Naive thymus-derived CD4-positive, alpha-beta T cell (primary cell): Measurements from ENCODE around the gene TRMT112. TPM values are rescaled to one million over a fixed set of nuclear protein-coding genes. Genes with fewer than 3 reads are reported as not detected.
A peak's percentile ranks its signal among the peaks of the same experiment; 100 is the strongest.

Experiments
- ATAC-seq: fragments of 150-1000 bp; cut with Tn5 transposase; 2 replicates; pipeline ENCODE4 v1.10.0; 2021; ENCODE audit warnings: mild to moderate bottlenecking, moderate library complexity
- CTCF ChIA-PET: fragments of 350-600 bp; sonication (Branson Sonifier 250); formaldehyde crosslinking; loops from one replicate; lab custom pipeline; 2021; ENCODE audit warnings: antibody characterized with exemption; lab: Charles Lee
- POLR2A ChIA-PET: fragments of 350-600 bp; sonication (Branson Sonifier 250); formaldehyde crosslinking; loops from one replicate; lab custom pipeline; 2021; ENCODE audit warnings: antibody characterized with exemption, inconsistent platforms; lab: Charles Lee
- DNase-seq, 9 donors: peaks; one replicate each; pipeline versions ENCODE4 v3.0.0 to v3.0.0-alpha.2; 2020 to 2022; ENCODE audit warnings: mixed read lengths in 1 of 9
- H3K27ac ChIP-seq: one replicate; pipeline ENCODE4 v1.7.0; 2013; ENCODE audit warnings: mild to moderate bottlenecking, low read depth, low read length, moderate library complexity
- H3K27me3 ChIP-seq, 2 donors: one replicate each; pipeline ENCODE4 v1.7.0; 2013; ENCODE audit warnings: low read length in 2 of 2, mild to moderate bottlenecking in 2 of 2, moderate library complexity in 2 of 2; ENCODE audit not compliant: control insufficient read depth in 2 of 2, insufficient read depth in 2 of 2
- H3K36me3 ChIP-seq, 3 experiments: 1 replicate in 2 of 3; 2 replicates in 1 of 3; pipeline ENCODE4 v1.7.0; 2013; ENCODE audit warnings: low read length in 3 of 3, mild to moderate bottlenecking in 3 of 3, moderate library complexity in 1 of 3; ENCODE audit not compliant: insufficient read depth in 3 of 3, control insufficient read depth in 2 of 3
- H3K4me1 ChIP-seq, 2 donors: one replicate each; pipeline ENCODE4 v1.7.0; 2013; ENCODE audit warnings: low read length in 2 of 2, mild to moderate bottlenecking in 2 of 2, moderate library complexity in 1 of 2; ENCODE audit not compliant: control insufficient read depth in 2 of 2, insufficient read depth in 2 of 2
- H3K4me3 ChIP-seq: 2 replicates; pipeline ENCODE4 v1.7.0; 2013; ENCODE audit warnings: mild to moderate bottlenecking, low read length
- H3K9me3 ChIP-seq, 3 experiments: 1 replicate in 2 of 3; 2 replicates in 1 of 3; pipeline ENCODE4 v1.7.0; 2013; ENCODE audit warnings: low read length in 3 of 3; ENCODE audit not compliant: control insufficient read depth in 2 of 3
- H3K27ac Mint-ChIP-seq, 9 donors: one replicate each; pipeline ENCODE4 v1.8.0; 2020 to 2022; ENCODE audit warnings: mixed read lengths in 9 of 9, mild to moderate bottlenecking in 8 of 9, moderate library complexity in 5 of 9, inconsistent platforms in 2 of 9
- H3K27me3 Mint-ChIP-seq, 5 donors: one replicate each; pipeline ENCODE4 v1.8.0; 2021 to 2022; ENCODE audit warnings: mixed read lengths in 5 of 5, mild to moderate bottlenecking in 1 of 5
- H3K36me3 Mint-ChIP-seq, 5 donors: one replicate each; pipeline ENCODE4 v1.8.0; 2020 to 2022; ENCODE audit warnings: mixed read lengths in 5 of 5, mild to moderate bottlenecking in 3 of 5, inconsistent platforms in 1 of 5
- H3K4me1 Mint-ChIP-seq, 7 donors: one replicate each; pipeline ENCODE4 v1.8.0; 2020 to 2022; ENCODE audit warnings: mixed read lengths in 7 of 7, mild to moderate bottlenecking in 3 of 7, inconsistent platforms in 1 of 7
- H3K4me3 Mint-ChIP-seq, 10 donors: one replicate each; pipeline ENCODE4 v1.8.0; 2020 to 2022; ENCODE audit warnings: mild to moderate bottlenecking in 10 of 10, mixed read lengths in 10 of 10, moderate library complexity in 6 of 10, inconsistent platforms in 2 of 10
- H3K9me3 Mint-ChIP-seq, 11 donors: one replicate each; pipeline ENCODE4 v1.8.0; 2020 to 2022; ENCODE audit warnings: mixed read lengths in 11 of 11, mild to moderate bottlenecking in 4 of 11, inconsistent platforms in 1 of 11, moderate library complexity in 1 of 11
- intact Hi-C, 2 donors: fragments of 100-400 bp; cut with micrococcal nuclease; formaldehyde crosslinking; loops; one replicate each; pipeline ENCODE4 v1.15.1; 2023
- polyA plus RNA-seq, 2 donors: library from polyadenylated mRNA; unstranded; fragments of 300-500 nt; fragmentation: Illumina TruSeq; gene quantifications; one replicate each; pipeline ENCODE4 v1.2.3, GENCODE V29; 2021
- total RNA-seq, 6 experiments: library from RNA in 5 of 6; stranded (reverse) in 5 of 6; gene quantifications; 1 replicate in 5 of 6; 2 replicates in 1 of 6; pipeline ENCODE4 v1.2.3 and lab custom pipeline; 2021 to 2026

Gene TRMT112
- total and polyA plus RNA-seq, 7 experiments from 2014 or later: 90.9 to 613 (median 166) TPM

GRCh38 chr11:64284962-64285884 lies 32.1 kb downstream of the TRMT112 start, which contains the start of gene GPR137:
TSS of gene GPR137 (plus strand) at chr11:64285848. CDS start at chr11:64286525, 677 bp downstream.
- Mint-ChIP-seq H3K36me3 (peaks cover 0 to 8% (median 0%) of the 10 kb centered on the region in 5 donors), H3K4me1 (peaks cover 8 to 25% (median 18%) of the 10 kb centered on the region in 7 donors), H3K4me3 (peak within 1 kb of the TSS; percentile 84 to 93 (median 89)), H3K27me3 (peaks cover 0 to 2% (median 0%) of the 10 kb centered on the region in 5 donors), H3K27ac (peak within 1 kb of the TSS; percentile 81 to 98 (median 95)), H3K9me3 (no peaks in the 10 kb centered on the region)
- H3K9me3 ChIP-seq: no peaks in the 10 kb centered on the region
- DNase-seq (peak; percentile 91 to 100 (median 96)), ATAC-seq (peak; percentile 81)
- ChIA-PET POLR2A (interaction anchor here (0.5 to 7.1 kb wide), 17 partner anchors 8 to 1444 kb away, joined by 3 to 104 read pairs (median 5); partner anchors contain the start of genes CATSPERZ, FERMT3, PPP1R14B and PRDX5), CTCF (interaction anchor here (1.2 to 2.0 kb wide), 5 partner anchors 14 to 81 kb away, joined by 3 to 15 read pairs (median 4); partner anchors contain the start of gene PRDX5)
- H3K27me3 ChIP-seq: peaks cover 0 to under 1% of the 10 kb centered on the region in 2 donors
- peak within 1 kb of the TSS; percentile 100 for H3K4me3 ChIP-seq
- peak within 1 kb of the TSS; percentile 99 for H3K27ac ChIP-seq
- intact Hi-C loops: loop anchor here (1.0 to 5.0 kb wide), 15 partner anchors 15 to 100 kb away; partner anchors contain the start of genes ESRRA (in 2 of the 2), FKBP2 (in 2 of the 2), DNAJC4 (in 1 of the 2) and FERMT3 (in 1 of the 2)
- H3K4me1 ChIP-seq: peaks cover 11 to 17% of the 10 kb centered on the region in 2 donors
- peaks cover 0 to 6% (median 0%) of the 10 kb centered on the region in 3 experiments for H3K36me3 ChIP-seq

DNA sequence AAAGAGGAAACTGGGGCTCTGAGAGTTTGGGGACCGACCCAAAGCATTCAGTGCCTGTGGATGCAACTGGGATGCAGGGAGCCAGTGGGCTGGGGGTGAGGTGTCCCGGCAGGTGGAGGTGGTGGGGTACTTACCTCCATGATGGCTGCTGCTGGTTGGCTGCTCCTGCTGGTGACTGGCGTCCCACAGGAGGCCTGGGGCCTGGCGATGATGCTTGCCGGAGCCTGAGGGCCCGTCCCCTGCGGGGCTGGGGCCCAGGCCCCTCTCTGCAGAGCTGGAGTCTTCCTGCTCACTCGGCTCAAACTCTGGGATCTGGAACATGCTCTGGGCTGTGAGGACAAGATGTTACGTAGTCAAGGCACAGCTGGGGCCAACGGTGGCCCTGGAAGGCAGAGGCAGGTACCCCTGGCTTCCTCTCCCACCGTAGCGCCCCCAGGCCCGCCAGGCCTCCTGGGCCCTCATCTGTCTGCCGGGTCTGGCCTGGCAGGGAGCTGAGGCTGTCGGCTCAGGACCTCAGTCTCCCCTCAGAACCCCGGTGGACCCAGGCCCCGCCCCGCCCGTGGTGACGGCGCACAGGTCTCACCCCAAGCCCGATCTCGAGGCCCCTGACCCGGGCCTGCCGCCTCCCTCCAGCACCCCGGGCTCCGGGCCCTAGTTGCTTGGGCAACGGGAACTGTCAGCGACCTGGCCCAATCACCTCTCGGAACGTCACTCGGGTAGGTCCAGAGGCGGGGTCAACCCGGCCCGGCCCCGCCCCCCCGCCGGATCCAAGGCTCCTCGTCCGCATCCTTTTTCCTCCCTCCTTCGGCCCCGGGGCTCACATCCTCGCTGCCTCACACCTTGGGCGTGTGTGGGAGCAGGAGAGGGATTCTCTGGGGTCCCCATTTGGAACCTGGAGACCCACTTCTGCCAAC lies 33.1 kb downstream of the TRMT112 start, which contains the start of gene BAD:
TSS of gene BAD (minus strand) at position 618 of the 914 bp plus-strand sequence. CDS start at position 321, 297 bp downstream.
- peak; percentile 77 to 92 (median 87) for DNase-seq
- peaks cover 0 to 6% (median 0%) of the 10 kb centered on the region in 5 donors for H3K36me3 Mint-ChIP-seq
- ChIA-PET CTCF (interaction anchor here (1.2 to 2.0 kb wide), 5 partner anchors 13 to 80 kb away, joined by 3 to 15 read pairs (median 4); partner anchors contain the start of gene PRDX5), POLR2A (interaction anchor here (0.6 to 7.1 kb wide), 19 partner anchors 9 to 1443 kb away, joined by 3 to 104 read pairs (median 5); partner anchors contain the start of genes CATSPERZ, DNAJC4, FERMT3 and PPP1R14B)
- intact Hi-C loops: loop anchor here in 1 of 2 donors (2.0 kb wide), 1 partner anchor 44 kb away; the partner anchor contains the start of gene FKBP2
- Histone ChIP-seq H3K36me3 (peaks cover 0 to 6% (median 0%) of the 10 kb centered on the region in 3 experiments), H3K9me3 (no peaks in the 10 kb centered on the region), H3K27me3 (no peaks in the 10 kb centered on the region), H3K4me3 (peak within 1 kb of the TSS; percentile 100), H3K4me1 (peaks cover 11 to 17% of the 10 kb centered on the region in 2 donors), H3K27ac (peak within 1 kb of the TSS; percentile 99)
- peaks cover 8 to 25% (median 18%) of the 10 kb centered on the region in 7 donors for H3K4me1 Mint-ChIP-seq
- H3K27ac Mint-ChIP-seq: peak within 1 kb of the TSS; percentile 81 to 98 (median 95)
- H3K4me3 Mint-ChIP-seq: peak within 1 kb of the TSS; percentile 84 to 93 (median 89)
- no peaks in the 10 kb centered on the region for H3K27me3 Mint-ChIP-seq
- ATAC-seq: peak; percentile 87
- H3K9me3 Mint-ChIP-seq: no peaks in the 10 kb centered on the region

GRCh38 chr11:64283092-64283491 lies 34.3 kb downstream of the TRMT112 start:
- Histone ChIP-seq H3K4me1 (peaks cover 11 to 17% of the 10 kb centered on the region in 2 donors), H3K9me3 (no peaks in the 10 kb centered on the region), H3K27me3 (no peaks in the 10 kb centered on the region), H3K36me3 (peaks cover 0 to 15% (median 0%) of the 10 kb centered on the region in 3 experiments), H3K27ac (no peak overlapping the region), H3K4me3 (no peak overlapping the region)
- Mint-ChIP-seq H3K4me1 (peaks cover 8 to 28% (median 18%) of the 10 kb centered on the region in 7 donors), H3K27ac (peak overlapping the region in 8 of 9 donors; percentile 12 to 95 (median 72)), H3K27me3 (no peaks in the 10 kb centered on the region), H3K4me3 (peak overlapping the region in 8 of 10 donors; percentile 43 to 91 (median 76)), H3K9me3 (no peaks in the 10 kb centered on the region), H3K36me3 (peaks cover 0 to 11% (median 5%) of the 10 kb centered on the region in 5 donors)
- no peak for DNase-seq
- intact Hi-C loops: no loop called here
- ChIA-PET CTCF (interaction anchor here (2.1 kb wide), 1 partner anchor 21 kb away, joined by 6 read pairs; no protein-coding TSS in a partner anchor), POLR2A (interaction anchor here (0.6 to 7.1 kb wide), 5 partner anchors 12 to 77 kb away, joined by 3 to 104 read pairs (median 4); partner anchors contain the start of genes DNAJC4 and FERMT3)
- no peak for ATAC-seq

GRCh38 chr11:64281957-64282770 lies 35.2 kb downstream of the TRMT112 start:
- H3K9me3 ChIP-seq: no peaks in the 10 kb centered on the region
- H3K9me3 Mint-ChIP-seq: no peaks in the 10 kb centered on the region
- intact Hi-C loops: no loop called here
- DNase-seq: no peak
- no peak for ATAC-seq
- peaks cover 8 to 28% (median 18%) of the 10 kb centered on the region in 7 donors for H3K4me1 Mint-ChIP-seq
- peak overlapping the region in 4 of 10 donors; percentile 5 to 33 (median 18) for H3K4me3 Mint-ChIP-seq
- peaks cover 0 to 16% (median 0%) of the 10 kb centered on the region in 3 experiments for H3K36me3 ChIP-seq
- H3K4me3 ChIP-seq: no peak overlapping the region
- no peaks in the 10 kb centered on the region for H3K27me3 ChIP-seq
- peaks cover 0 to 11% (median 5%) of the 10 kb centered on the region in 5 donors for H3K36me3 Mint-ChIP-seq
- ChIA-PET CTCF (interaction anchor here (0.7 to 2.1 kb wide), 4 partner anchors 10 to 1674 kb away, joined by 3 to 7 read pairs (median 4); no protein-coding TSS in a partner anchor), POLR2A (interaction anchor here (1.5 to 7.1 kb wide), 2 partner anchors 11 to 53 kb away, joined by 3 to 104 read pairs; no protein-coding TSS in a partner anchor)
- no peak overlapping the region for H3K27ac ChIP-seq
- no peaks in the 10 kb centered on the region for H3K27me3 Mint-ChIP-seq
- peak overlapping the region in 2 of 9 donors; percentile 61 to 77 for H3K27ac Mint-ChIP-seq
- H3K4me1 ChIP-seq: peaks cover 11 to 17% of the 10 kb centered on the region in 2 donors
